Measurements from ENCODE around the gene LUC7L3. TPM values are rescaled to one million over a fixed set of nuclear protein-coding genes. Genes with fewer than 3 reads are reported as not detected.
"Not testable (repeated sequence)": the region's sequence is repeated elsewhere in the genome, so short reads cannot be mapped to it uniquely, and the experiment has no call there.

The LUC7L3 gene, protein sequence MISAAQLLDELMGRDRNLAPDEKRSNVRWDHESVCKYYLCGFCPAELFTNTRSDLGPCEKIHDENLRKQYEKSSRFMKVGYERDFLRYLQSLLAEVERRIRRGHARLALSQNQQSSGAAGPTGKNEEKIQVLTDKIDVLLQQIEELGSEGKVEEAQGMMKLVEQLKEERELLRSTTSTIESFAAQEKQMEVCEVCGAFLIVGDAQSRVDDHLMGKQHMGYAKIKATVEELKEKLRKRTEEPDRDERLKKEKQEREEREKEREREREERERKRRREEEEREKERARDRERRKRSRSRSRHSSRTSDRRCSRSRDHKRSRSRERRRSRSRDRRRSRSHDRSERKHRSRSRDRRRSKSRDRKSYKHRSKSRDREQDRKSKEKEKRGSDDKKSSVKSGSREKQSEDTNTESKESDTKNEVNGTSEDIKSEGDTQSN
- total RNA-seq, result 43.6 TPM

DNA sequence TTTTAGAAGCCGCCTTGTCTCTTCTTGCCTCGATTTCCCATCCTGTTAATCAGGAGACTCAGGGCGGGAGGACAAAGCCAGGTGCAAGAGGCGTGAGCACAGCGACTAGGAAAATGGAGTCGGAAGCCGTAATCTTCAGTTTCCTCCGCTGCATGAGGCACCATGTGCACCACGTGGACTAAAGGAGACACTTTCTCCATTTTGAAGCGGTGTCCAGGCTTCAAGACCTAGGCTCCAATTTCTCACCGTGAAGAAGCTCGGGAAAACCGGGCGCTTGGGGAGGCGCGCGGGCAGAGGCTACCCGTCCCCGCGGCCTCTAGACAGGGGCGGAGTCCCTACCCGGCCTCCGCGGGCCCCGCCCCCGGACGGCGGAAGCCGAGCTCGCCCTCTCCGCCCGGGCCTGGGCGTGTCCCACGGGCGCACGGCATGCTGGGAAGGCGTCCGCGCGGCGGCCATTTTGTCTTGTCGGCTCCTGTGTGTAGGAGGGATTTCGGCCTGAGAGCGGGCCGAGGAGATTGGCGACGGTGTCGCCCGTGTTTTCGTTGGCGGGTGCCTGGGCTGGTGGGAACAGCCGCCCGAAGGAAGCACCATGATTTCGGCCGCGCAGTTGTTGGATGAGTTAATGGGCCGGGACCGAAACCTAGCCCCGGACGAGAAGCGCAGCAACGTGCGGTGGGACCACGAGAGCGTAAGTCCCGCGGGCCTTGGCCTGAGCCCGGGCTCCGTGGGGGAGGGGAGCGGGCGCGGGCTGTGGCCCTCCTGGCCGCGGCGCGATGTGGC, at the start of gene LUC7L3:
TSS of gene LUC7L3 (plus strand) at position 460 of the 780 bp plus-strand sequence. CDS start at position 590, 130 bp downstream.
- ATAC-seq (peak; percentile 92), DNase-seq (ENCODE audit: low spot score) (peak; percentile 96)

GRCh38 chr17:50672071-50672470, 47.3 kb upstream of the LUC7L3 start:
- DNase-seq (ENCODE audit: low spot score), result no peak
- no peak for ATAC-seq

- peak; percentile 13 for ATAC-seq
- DNase-seq (ENCODE audit: low spot score), result no peak
Observed at GRCh38 chr17:50672831-50673551, 46.4 kb upstream of the LUC7L3 start.

GRCh38 chr17:50675190-50675589, 44.2 kb upstream of the LUC7L3 start:
- ATAC-seq, result peak; percentile 16
- DNase-seq (ENCODE audit: low spot score), result no peak

DNA sequence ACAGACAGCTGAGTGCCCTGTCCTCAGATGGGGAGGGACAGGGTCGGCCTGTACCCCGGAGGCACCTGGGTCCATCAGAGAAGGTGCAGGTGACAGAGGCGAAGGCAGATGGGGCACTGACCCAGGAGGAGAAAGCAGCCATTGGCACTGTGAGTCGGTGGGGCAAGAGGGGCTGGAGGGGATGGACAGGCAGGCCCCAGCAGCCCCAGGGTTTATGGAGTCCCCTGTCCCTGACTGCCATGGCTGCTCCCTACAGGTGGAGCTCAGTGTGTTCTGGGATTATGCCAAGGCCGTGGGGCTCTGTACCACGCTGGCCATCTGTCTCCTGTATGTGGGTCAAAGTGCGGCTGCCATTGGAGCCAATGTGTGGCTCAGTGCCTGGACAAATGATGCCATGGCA, 43.8 kb upstream of the LUC7L3 start:
- peak; percentile 93 for DNase-seq (ENCODE audit: low spot score)
- peak; percentile 83 for ATAC-seq

DNA sequence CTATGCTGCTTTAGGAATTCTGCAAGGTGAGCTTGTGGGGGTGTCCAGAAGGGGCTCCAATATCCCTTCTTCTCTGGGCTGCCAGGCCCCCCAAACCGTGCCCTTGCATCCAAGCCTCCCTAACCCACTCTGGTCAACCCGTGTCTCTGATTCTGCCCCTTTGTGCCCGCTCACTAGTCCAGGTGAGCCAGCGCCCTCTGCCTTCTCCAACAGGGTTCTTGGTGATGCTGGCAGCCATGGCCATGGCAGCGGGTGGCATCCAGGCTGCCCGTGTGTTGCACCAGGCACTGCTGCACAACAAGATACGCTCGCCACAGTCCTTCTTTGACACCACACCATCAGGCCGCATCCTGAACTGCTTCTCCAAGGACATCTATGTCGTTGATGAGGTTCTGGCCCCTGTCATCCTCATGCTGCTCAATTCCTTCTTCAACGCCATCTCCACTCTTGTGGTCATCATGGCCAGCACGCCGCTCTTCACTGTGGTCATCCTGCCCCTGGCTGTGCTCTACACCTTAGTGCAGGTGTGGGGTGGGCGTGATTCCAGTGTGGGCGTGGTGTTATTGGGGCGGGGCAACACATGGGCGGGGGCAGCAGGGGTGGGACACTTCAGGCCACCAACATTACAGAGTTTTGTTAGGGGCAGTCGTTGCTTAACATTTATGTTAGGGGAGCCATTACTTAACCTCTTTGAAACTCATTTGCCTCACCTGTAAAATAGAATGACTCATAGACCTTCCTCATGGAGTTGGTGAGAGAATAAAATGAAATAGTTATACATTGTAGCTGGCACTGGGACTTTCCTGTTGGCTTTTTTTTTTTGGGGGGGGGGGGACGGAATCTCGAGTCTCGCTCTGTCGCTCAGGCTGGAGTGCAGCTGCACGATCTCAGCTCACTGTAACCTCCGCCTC, 43.1 kb upstream of the LUC7L3 start:
- no peak for ATAC-seq
- peak; percentile 54 for DNase-seq (ENCODE audit: low spot score)

GRCh38 chr17:50677851-50678375, 41.5 kb upstream of the LUC7L3 start:
- ATAC-seq, result no peak
- DNase-seq (ENCODE audit: low spot score), result no peak

DNA sequence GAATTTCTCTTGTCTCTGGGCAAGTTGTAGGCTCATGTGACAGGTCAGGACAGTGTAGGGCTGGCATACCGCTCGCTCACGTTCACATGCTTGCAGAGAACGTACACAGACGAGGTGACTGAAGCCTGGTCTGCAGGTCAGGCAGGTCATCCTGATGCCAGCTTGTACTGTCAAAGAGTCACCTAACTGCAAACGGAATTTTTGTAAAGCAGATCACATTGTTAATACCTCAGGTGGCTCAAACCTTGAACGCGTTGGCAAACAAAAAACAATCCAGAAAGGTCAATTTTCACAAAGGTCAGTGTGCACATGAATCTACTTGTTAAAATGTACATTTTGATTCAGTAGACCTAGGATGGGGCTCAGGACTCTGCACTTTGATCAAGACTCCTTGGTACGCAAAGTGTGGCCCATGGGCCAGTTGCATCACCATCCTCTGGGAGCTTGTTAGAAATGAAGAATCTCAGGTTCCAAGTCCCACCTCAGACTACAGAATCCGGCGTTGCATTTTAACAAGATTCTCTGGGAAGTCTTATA, 40.3 kb upstream of the LUC7L3 start:
- ATAC-seq, result peak; percentile 28
- peak; percentile 54 for DNase-seq (ENCODE audit: low spot score)

- DNase-seq (ENCODE audit: low spot score) (no peak), ATAC-seq (no peak)
Observed at GRCh38 chr17:50680126-50680525, 39.3 kb upstream of the LUC7L3 start.

DNA sequence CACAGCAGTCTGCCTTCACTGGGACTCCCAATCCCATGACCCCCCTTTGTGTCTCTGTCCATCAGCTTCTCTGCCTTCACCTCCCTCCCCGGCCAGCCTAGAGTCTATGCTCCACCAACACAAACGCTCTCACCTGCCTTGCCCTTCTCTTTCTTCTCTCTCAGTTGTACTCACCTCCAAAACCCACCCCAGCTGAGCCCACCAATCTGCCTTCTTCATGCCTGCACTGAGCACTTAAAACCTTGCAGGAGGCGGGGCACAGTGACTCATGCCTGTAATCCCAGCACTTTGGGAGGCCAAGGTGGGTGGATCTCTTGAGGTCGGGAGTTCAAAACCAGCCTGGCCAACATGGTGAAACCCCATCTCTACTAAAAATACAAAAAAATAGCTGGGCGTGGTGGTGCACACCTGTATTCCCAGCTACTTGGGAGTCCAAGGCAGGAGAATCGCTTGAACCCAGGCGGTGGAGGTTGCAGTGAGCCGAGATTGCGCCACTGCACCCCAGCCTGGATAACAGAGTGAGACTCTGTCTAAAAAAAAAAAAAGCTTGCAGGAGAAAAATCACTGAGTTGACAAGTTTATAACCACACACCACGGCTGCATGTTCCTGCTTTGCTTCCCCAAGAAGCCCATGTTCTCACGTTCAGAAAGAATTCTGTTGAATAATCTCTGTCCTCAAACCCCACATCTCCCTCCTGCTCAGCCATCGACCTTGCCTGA, 38.7 kb upstream of the LUC7L3 start:
- DNase-seq (ENCODE audit: low spot score); ATAC-seq: not testable (repeated sequence)

DNA sequence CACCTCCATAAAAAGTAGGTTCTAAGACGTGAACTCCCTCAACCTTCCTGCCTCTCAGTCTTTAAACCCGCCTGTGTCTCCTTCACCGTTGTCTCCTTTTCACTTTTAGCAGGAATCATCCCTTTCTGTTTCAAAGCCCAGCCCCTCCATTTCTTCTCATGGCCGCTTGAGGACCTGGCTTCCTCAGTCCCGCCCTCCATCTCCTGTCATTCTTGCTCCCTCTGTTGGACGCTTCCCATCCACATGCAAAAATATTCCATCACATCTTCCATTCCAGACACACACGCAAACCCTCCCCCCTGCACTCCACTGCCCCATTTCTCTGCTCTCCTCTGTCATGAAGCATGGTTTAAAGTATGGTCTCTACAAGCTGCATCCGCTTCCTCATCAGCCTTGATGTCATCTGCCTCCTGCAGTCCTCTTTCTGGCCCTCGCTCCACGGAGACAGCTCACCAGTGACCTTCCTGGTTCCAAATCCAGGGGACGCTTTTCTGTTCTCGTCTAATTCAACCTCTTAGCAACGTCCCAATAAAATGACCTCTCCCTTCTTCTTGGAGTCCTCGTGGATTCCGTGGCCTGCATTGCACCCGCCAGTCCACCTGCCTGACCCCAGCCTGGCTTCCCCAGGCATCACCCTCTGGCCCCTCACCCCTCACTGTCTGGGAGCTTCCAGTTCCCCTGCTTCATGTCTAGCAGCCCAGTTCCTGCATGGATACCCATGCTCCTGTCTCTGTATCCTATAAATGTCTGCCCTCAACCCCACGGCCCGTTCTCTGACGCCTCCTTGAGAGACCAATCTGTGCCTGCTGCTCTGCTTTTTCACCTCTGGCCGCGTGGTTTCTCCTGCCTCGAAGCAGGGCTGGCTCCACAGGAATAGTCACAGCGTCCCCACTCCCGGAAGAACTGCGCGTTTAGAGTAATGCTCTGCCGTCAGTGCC, 37.9 kb upstream of the LUC7L3 start:
- ATAC-seq, result no peak
- DNase-seq (ENCODE audit: low spot score), result no peak

- DNase-seq (ENCODE audit: low spot score) (no peak), ATAC-seq (no peak)
Observed at GRCh38 chr17:50682441-50682840, 37.0 kb upstream of the LUC7L3 start.

DNA sequence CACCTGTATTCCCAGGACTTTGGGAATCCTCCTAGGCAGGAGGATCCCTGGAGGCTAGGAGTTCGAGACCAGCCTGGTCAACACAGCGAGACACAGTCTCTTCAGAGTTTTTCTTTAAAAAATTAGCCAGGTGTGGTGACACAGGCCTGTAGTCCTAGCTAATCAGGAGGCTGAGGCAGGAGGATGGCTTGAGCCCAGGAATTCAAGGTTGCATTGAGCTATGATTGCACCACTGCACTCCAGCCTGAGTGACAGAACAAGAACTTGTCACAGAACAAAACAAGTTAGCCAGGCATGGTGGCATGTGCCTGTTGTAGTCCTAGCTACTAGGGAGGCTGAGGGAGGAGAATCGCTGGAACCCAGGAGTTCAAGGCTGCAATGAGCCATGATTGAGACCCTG, 36.5 kb upstream of the LUC7L3 start:
- ATAC-seq, result no peak
- no peak for DNase-seq (ENCODE audit: low spot score)

- DNase-seq (ENCODE audit: low spot score), result no peak
Observed at GRCh38 chr17:50683434-50684287, 35.7 kb upstream of the LUC7L3 start.

GRCh38 chr17:50684288-50684611, 35.2 kb upstream of the LUC7L3 start:
- DNase-seq (ENCODE audit: low spot score), result no peak
- ATAC-seq, result no peak

More at GRCh38 chr17:50683434-50684287, 35.7 kb upstream of the LUC7L3 start:
- peak; percentile 3 for ATAC-seq

GRCh38 chr17:50684612-50685333, 34.6 kb upstream of the LUC7L3 start:
- ATAC-seq (peak; percentile 77), DNase-seq (ENCODE audit: low spot score) (peak; percentile 93)

- no peak for ATAC-seq
- no peak for DNase-seq (ENCODE audit: low spot score)
Observed at GRCh38 chr17:50685334-50685665, 34.1 kb upstream of the LUC7L3 start.

All from left lobe of liver (tissue), 2 donors.